IMR-90 (cell line): Measurements from ENCODE around the gene PGLYRP3.

Experiments
- BHLHE40 ChIP-seq: fragments of 150-350 bp; IDR thresholded peaks from 2 replicates; pipeline ENCODE4 v1.6.1; 2016; ENCODE audit warnings: mild to moderate bottlenecking, low read depth, low read length
- CHD1 ChIP-seq: IDR thresholded peaks from 2 replicates; pipeline ENCODE4 v1.6.1; 2012; ENCODE audit warnings: low read depth, low read length, improper control_type of control experiment
- MAFK ChIP-seq: IDR thresholded peaks from 2 replicates; pipeline ENCODE4 v1.6.1; 2012; ENCODE audit warnings: low read depth, low read length, improper control_type of control experiment
- POLR2A ChIP-seq: IDR thresholded peaks from 2 replicates; pipeline ENCODE4 v1.6.1; 2012; ENCODE audit warnings: mild to moderate bottlenecking, low read depth, low read length
- RFX5 ChIP-seq: IDR thresholded peaks from 2 replicates; pipeline ENCODE4 v1.8.0; 2012; ENCODE audit warnings: low read depth, mild to moderate bottlenecking, low read length, moderate library complexity
- SMC3 ChIP-seq: fragments of 150-350 bp; IDR thresholded peaks from 2 replicates; pipeline ENCODE4 v1.6.1; 2016; ENCODE audit warnings: low read depth, mild to moderate bottlenecking, antibody characterized with exemption, low read length, moderate library complexity
- USF2 ChIP-seq: fragments of 150-350 bp; IDR thresholded peaks from 2 replicates; pipeline ENCODE4 v1.6.1; 2017; ENCODE audit warnings: mild to moderate bottlenecking, antibody characterized with exemption, low read length, low read depth
- TF ChIP-seq, protein P1 (sequence below): conservative IDR thresholded peaks from 2 replicates; pipeline ENCODE4 v1.5.1; 2012; ENCODE audit warnings: mild to moderate bottlenecking, low read depth, low read length, improper control_type of control experiment
- TF ChIP-seq, protein P2 (sequence below): fragments of 150-350 bp; IDR thresholded peaks from 2 replicates; pipeline ENCODE4 v1.6.1; 2016; ENCODE audit warnings: low read depth, mild to moderate bottlenecking, low read length, moderate library complexity, borderline replicate concordance

- TF ChIP-seq, protein P1, sequence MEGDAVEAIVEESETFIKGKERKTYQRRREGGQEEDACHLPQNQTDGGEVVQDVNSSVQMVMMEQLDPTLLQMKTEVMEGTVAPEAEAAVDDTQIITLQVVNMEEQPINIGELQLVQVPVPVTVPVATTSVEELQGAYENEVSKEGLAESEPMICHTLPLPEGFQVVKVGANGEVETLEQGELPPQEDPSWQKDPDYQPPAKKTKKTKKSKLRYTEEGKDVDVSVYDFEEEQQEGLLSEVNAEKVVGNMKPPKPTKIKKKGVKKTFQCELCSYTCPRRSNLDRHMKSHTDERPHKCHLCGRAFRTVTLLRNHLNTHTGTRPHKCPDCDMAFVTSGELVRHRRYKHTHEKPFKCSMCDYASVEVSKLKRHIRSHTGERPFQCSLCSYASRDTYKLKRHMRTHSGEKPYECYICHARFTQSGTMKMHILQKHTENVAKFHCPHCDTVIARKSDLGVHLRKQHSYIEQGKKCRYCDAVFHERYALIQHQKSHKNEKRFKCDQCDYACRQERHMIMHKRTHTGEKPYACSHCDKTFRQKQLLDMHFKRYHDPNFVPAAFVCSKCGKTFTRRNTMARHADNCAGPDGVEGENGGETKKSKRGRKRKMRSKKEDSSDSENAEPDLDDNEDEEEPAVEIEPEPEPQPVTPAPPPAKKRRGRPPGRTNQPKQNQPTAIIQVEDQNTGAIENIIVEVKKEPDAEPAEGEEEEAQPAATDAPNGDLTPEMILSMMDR = no peak
- TF ChIP-seq, protein P2, sequence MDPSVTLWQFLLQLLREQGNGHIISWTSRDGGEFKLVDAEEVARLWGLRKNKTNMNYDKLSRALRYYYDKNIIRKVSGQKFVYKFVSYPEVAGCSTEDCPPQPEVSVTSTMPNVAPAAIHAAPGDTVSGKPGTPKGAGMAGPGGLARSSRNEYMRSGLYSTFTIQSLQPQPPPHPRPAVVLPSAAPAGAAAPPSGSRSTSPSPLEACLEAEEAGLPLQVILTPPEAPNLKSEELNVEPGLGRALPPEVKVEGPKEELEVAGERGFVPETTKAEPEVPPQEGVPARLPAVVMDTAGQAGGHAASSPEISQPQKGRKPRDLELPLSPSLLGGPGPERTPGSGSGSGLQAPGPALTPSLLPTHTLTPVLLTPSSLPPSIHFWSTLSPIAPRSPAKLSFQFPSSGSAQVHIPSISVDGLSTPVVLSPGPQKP = no peak
- TF ChIP-seq POLR2A (no peak), SMC3 (no peak), USF2 (no peak), RFX5 (no peak), BHLHE40 (no peak), CHD1 (no peak), MAFK (no peak)
Observed at GRCh38 chr1:153342178-153342577, 29.4 kb upstream of the PGLYRP3 start.
